Activated CD4-positive, alpha-beta memory T cell treated with anti-CD3 and anti-CD28 coated beads, Interleukin-2, amount 10 ng/mL, durations not matched to agents 7 days and 5 days (primary cell): ENCODE data around the gene UBN1. TPM values are rescaled to one million over a fixed set of nuclear protein-coding genes. Genes with fewer than 3 reads are reported as not detected.

Experiments
- CTCF ChIA-PET: fragments of 350-600 bp; sonication (Branson Sonifier 250); formaldehyde crosslinking; loops from one replicate; lab custom pipeline; 2021; ENCODE audit warnings: antibody characterized with exemption, inconsistent platforms; lab: Charles Lee
- POLR2A ChIA-PET: fragments of 350-600 bp; sonication (Branson Sonifier 250); formaldehyde crosslinking; loops from one replicate; lab custom pipeline; 2021; ENCODE audit warnings: antibody characterized with exemption; lab: Charles Lee
- DNase-seq: peaks from one replicate; pipeline ENCODE4 v3.0.0-alpha.2; 2020
- H3K27ac Mint-ChIP-seq: one replicate; pipeline ENCODE4 v1.8.0; 2021; ENCODE audit warnings: mild to moderate bottlenecking, mixed read lengths
- H3K27me3 Mint-ChIP-seq: one replicate; pipeline ENCODE4 v1.8.0; 2021; ENCODE audit warnings: mixed read lengths
- H3K36me3 Mint-ChIP-seq: one replicate; pipeline ENCODE4 v1.8.0; 2021; ENCODE audit warnings: low read depth, mixed read lengths
- H3K4me1 Mint-ChIP-seq: one replicate; pipeline ENCODE4 v1.8.0; 2021; ENCODE audit warnings: mixed read lengths
- H3K4me3 Mint-ChIP-seq: one replicate; pipeline ENCODE4 v1.8.0; 2021; ENCODE audit warnings: mild to moderate bottlenecking, mixed read lengths
- H3K9me3 Mint-ChIP-seq: one replicate; pipeline ENCODE4 v1.8.0; 2021; ENCODE audit warnings: mixed read lengths
- total RNA-seq, 2 experiments: library from RNA; stranded (reverse); gene quantifications; one replicate each; pipeline ENCODE4 v1.2.3, GENCODE V29; 2021

The UBN1 gene
- total RNA-seq, 2 experiments from 2014 or later, result 39.2 to 39.6 TPM

- ChIA-PET POLR2A (no interaction called here), CTCF (no interaction called here)
- Mint-ChIP-seq H3K4me3 (no peak overlapping the region), H3K27ac (no peak overlapping the region), H3K9me3 (no peaks in the 10 kb centered on the region), H3K27me3 (no peaks in the 10 kb centered on the region), H3K36me3 (peaks cover 55% of the 10 kb centered on the region), H3K4me1 (no peaks in the 10 kb centered on the region)
- DNase-seq, result no peak
Measured at GRCh38 chr16:4884209-4884608, 36.9 kb downstream of the UBN1 start.

- CTCF ChIA-PET, result no interaction called here
Measured at GRCh38 chr16:4884972-4885874, 37.9 kb downstream of the UBN1 start.

GRCh38 chr16:4886151-4886550 lies 38.9 kb downstream of the UBN1 start:
- Mint-ChIP-seq H3K9me3 (no peaks in the 10 kb centered on the region), H3K27me3 (no peaks in the 10 kb centered on the region), H3K4me1 (no peaks in the 10 kb centered on the region), H3K36me3 (peaks cover 42% of the 10 kb centered on the region), H3K27ac (no peak overlapping the region), H3K4me3 (no peak overlapping the region)
- ChIA-PET POLR2A (no interaction called here), CTCF (interaction anchor here (1.5 kb wide), 1 partner anchor 16 kb away, joined by 3 read pairs; no protein-coding TSS in a partner anchor)
- no peak for DNase-seq

More at GRCh38 chr16:4884972-4885874, 37.9 kb downstream of the UBN1 start:
- Mint-ChIP-seq H3K4me1 (no peaks in the 10 kb centered on the region), H3K36me3 (peaks cover 52% of the 10 kb centered on the region), H3K4me3 (no peak overlapping the region), H3K9me3 (no peaks in the 10 kb centered on the region), H3K27ac (no peak overlapping the region), H3K27me3 (no peaks in the 10 kb centered on the region)
- no peak for DNase-seq
- POLR2A ChIA-PET, result no interaction called here

- no peaks in the 10 kb centered on the region for H3K4me1 Mint-ChIP-seq
- ChIA-PET CTCF (no interaction called here), POLR2A (no interaction called here)
- no peaks in the 10 kb centered on the region for H3K27me3 Mint-ChIP-seq
- H3K27ac Mint-ChIP-seq, result no peak overlapping the region
- H3K9me3 Mint-ChIP-seq, result no peaks in the 10 kb centered on the region
- DNase-seq, result no peak
- H3K4me3 Mint-ChIP-seq, result no peak overlapping the region
- H3K36me3 Mint-ChIP-seq, result peaks cover 25% of the 10 kb centered on the region
Measured at GRCh38 chr16:4888428-4889135, 41.3 kb downstream of the UBN1 start.

- Mint-ChIP-seq H3K36me3 (peaks cover 11% of the 10 kb centered on the region), H3K4me1 (no peaks in the 10 kb centered on the region), H3K4me3 (no peak overlapping the region), H3K9me3 (no peaks in the 10 kb centered on the region), H3K27me3 (no peaks in the 10 kb centered on the region), H3K27ac (no peak overlapping the region)
- POLR2A ChIA-PET, result no interaction called here
- DNase-seq, result no peak
- CTCF ChIA-PET, result no interaction called here
Measured at GRCh38 chr16:4890026-4890425, 42.7 kb downstream of the UBN1 start.

- Mint-ChIP-seq H3K27me3 (no peaks in the 10 kb centered on the region), H3K9me3 (no peaks in the 10 kb centered on the region), H3K4me1 (no peaks in the 10 kb centered on the region), H3K4me3 (no peak overlapping the region), H3K36me3 (peaks cover 5% of the 10 kb centered on the region), H3K27ac (no peak overlapping the region)
- POLR2A ChIA-PET, result no interaction called here
- CTCF ChIA-PET, result no interaction called here
- DNase-seq, result no peak
Measured at GRCh38 chr16:4890686-4891085, 43.4 kb downstream of the UBN1 start.

- no peaks in the 10 kb centered on the region for H3K4me1 Mint-ChIP-seq
- ChIA-PET POLR2A (no interaction called here), CTCF (no interaction called here)
- H3K4me3 Mint-ChIP-seq, result no peak overlapping the region
- no peaks in the 10 kb centered on the region for H3K9me3 Mint-ChIP-seq
- H3K27me3 Mint-ChIP-seq, result no peaks in the 10 kb centered on the region
- no peak overlapping the region for H3K27ac Mint-ChIP-seq
- DNase-seq, result no peak
- peaks cover under 1% of the 10 kb centered on the region for H3K36me3 Mint-ChIP-seq
Measured at GRCh38 chr16:4891097-4891885, 44.0 kb downstream of the UBN1 start.

GRCh38 chr16:4891886-4892216 lies 44.6 kb downstream of the UBN1 start:
- ChIA-PET CTCF (no interaction called here), POLR2A (no interaction called here)
- no peaks in the 10 kb centered on the region for H3K27me3 Mint-ChIP-seq
- no peaks in the 10 kb centered on the region for H3K36me3 Mint-ChIP-seq
- H3K27ac Mint-ChIP-seq, result no peak overlapping the region
- DNase-seq, result no peak
- no peaks in the 10 kb centered on the region for H3K4me1 Mint-ChIP-seq
- H3K9me3 Mint-ChIP-seq, result no peaks in the 10 kb centered on the region
- no peak overlapping the region for H3K4me3 Mint-ChIP-seq

- Mint-ChIP-seq H3K4me1 (no peaks in the 10 kb centered on the region), H3K36me3 (no peaks in the 10 kb centered on the region), H3K4me3 (no peak overlapping the region), H3K9me3 (no peaks in the 10 kb centered on the region), H3K27ac (no peak overlapping the region), H3K27me3 (no peaks in the 10 kb centered on the region)
- POLR2A ChIA-PET, result no interaction called here
- no peak for DNase-seq
- CTCF ChIA-PET, result no interaction called here
Measured at GRCh38 chr16:4892361-4893102, 45.3 kb downstream of the UBN1 start.

- no peak overlapping the region for H3K4me3 Mint-ChIP-seq
- no peak for DNase-seq
- no peak overlapping the region for H3K27ac Mint-ChIP-seq
- H3K4me1 Mint-ChIP-seq, result no peaks in the 10 kb centered on the region
- no peaks in the 10 kb centered on the region for H3K36me3 Mint-ChIP-seq
- H3K27me3 Mint-ChIP-seq, result no peaks in the 10 kb centered on the region
- CTCF ChIA-PET, result no interaction called here
- no peaks in the 10 kb centered on the region for H3K9me3 Mint-ChIP-seq
- POLR2A ChIA-PET, result no interaction called here
Measured at GRCh38 chr16:4893103-4893862, 46.0 kb downstream of the UBN1 start.

GRCh38 chr16:4894276-4895150 lies 47.2 kb downstream of the UBN1 start:
- Mint-ChIP-seq H3K27me3 (no peaks in the 10 kb centered on the region), H3K9me3 (no peaks in the 10 kb centered on the region), H3K27ac (no peak overlapping the region), H3K36me3 (no peaks in the 10 kb centered on the region), H3K4me1 (no peaks in the 10 kb centered on the region), H3K4me3 (no peak overlapping the region)
- POLR2A ChIA-PET, result interaction anchor here (0.6 kb wide), 1 partner anchor 37 kb away, joined by 5 read pairs; no protein-coding TSS in a partner anchor
- CTCF ChIA-PET, result no interaction called here
- no peak for DNase-seq
